ENCODE data around the gene GCLC. TPM values are rescaled to one million over a fixed set of nuclear protein-coding genes. Genes with fewer than 3 reads are reported as not detected.
"Not testable (repeated sequence)": the region's sequence is repeated elsewhere in the genome, so short reads cannot be mapped to it uniquely, and the experiment has no call there.

The GCLC gene
- total and polyA plus RNA-seq, 5 donors from 2014 or later: 8.0 to 19.9 (median 9.6) TPM

DNA sequence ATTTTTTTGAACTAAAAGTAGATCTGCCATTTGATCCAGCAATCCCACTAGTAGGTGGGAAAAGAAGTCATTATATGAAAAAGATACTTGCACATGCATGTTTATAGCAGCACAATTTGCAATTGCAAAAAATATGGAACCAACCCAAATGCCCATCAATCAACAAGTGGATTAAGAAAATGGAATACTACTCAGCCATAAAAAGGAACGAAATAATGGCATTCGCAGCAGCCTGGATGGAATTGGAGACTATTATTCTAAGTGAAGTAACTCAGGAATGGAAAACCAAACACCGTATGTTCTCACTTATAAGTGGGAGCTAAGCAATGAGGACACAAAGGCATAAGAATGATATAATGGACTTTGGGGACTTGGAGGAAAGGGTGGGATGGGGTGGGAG lies 27.5 kb upstream of the GCLC start:
- H3K27ac ChIP-seq (ENCODE audit: insufficient read depth, low read length, poor library complexity, severe bottlenecking); H3K36me3 ChIP-seq (ENCODE audit: control insufficient read depth, insufficient read depth, low read length); H3K9me3 ChIP-seq (ENCODE audit: control insufficient read depth in 2 of 2, low read length in 2 of 2); DNase-seq; H3K4me3 ChIP-seq (ENCODE audit: low read depth, low read length); ATAC-seq (ENCODE audit: low read depth in 2 of 2); H3K4me1 Mint-ChIP-seq; H3K4me3 Mint-ChIP-seq; H3K27me3 ChIP-seq (ENCODE audit: control insufficient read depth, insufficient read depth, low read length); H3K27ac Mint-ChIP-seq; H3K36me3 Mint-ChIP-seq; H3K9me3 Mint-ChIP-seq; H3K4me1 ChIP-seq (ENCODE audit: control insufficient read depth, insufficient read depth, low read length, poor library complexity, severe bottlenecking); H3K27me3 Mint-ChIP-seq: not testable (repeated sequence)

DNA sequence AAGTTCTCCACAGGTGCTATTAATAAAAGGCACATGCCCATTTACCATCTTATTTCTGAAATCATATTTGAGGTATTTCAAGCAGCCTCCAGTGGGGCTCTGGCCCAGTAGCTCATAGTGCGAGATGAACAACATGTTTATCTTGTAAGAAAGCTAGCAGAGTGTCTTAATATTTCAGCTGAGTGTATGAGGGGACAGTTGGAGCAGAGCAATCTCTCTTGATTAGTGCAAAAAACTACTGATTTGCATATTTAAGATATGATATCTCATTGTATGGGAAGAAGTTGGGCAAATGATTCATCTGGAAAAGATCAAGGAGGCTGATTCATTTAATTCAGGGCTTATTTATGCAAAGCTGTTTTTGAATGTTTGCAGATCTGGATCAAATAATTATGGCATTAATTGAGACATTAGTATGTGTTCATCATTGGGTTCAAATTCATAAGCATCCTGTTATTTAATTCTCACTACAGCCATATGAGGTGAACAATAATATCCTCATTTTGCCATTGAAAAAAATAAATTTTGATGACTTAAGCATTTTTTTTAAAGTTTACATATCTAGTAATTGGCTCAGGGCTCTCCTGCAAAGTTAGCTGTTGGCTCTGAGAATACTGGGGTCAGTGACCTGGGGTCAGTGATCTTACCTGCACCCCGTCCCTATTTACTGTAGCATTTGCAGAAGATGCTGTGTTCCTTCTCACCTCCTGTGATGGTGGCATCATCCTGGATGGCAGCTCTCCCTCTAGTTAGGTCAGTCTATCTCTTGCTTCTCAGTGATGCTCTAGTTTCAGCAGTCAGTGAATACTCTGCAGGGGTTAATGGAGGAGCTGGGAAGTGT lies 24.1 kb upstream of the GCLC start:
- H3K9me3 ChIP-seq (ENCODE audit: control insufficient read depth in 2 of 2, low read length in 2 of 2): no peaks in the 10 kb centered on the region
- H3K36me3 ChIP-seq (ENCODE audit: control insufficient read depth, insufficient read depth, low read length): no peaks in the 10 kb centered on the region
- H3K36me3 Mint-ChIP-seq: no peaks in the 10 kb centered on the region
- no peak overlapping the region for H3K27ac ChIP-seq (ENCODE audit: insufficient read depth, low read length, poor library complexity, severe bottlenecking)
- no peak for DNase-seq
- peaks cover 6% of the 10 kb centered on the region for H3K27me3 ChIP-seq (ENCODE audit: control insufficient read depth, insufficient read depth, low read length)
- H3K4me1 ChIP-seq (ENCODE audit: control insufficient read depth, insufficient read depth, low read length, poor library complexity, severe bottlenecking): no peaks in the 10 kb centered on the region
- H3K27me3 Mint-ChIP-seq: peaks cover 30% of the 10 kb centered on the region
- ATAC-seq (ENCODE audit: low read depth in 2 of 2): no peak
- H3K27ac Mint-ChIP-seq: no peak overlapping the region
- no peaks in the 10 kb centered on the region for H3K4me1 Mint-ChIP-seq
- H3K4me3 ChIP-seq (ENCODE audit: low read depth, low read length): no peak overlapping the region
- no peaks in the 10 kb centered on the region for H3K9me3 Mint-ChIP-seq
- no peak overlapping the region for H3K4me3 Mint-ChIP-seq

DNA sequence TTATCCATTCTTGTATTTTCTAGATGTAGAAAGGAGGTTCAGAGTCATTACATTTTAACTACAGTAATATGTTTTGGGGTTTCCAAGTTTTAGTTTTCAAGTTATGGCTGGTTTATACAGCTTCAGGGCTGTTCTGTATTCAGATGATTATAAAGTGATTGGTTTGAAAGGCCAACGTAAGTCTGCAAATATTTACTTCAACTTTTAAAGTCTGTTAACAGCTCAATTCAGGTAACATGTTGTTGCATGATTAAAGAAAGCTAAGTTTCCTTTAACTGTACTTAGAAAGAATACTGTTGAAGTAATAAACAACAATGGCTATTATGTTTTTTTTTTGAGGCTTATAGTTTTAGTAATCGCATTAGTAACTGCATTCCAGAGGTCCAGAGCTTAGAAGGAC lies 22.8 kb upstream of the GCLC start:
- H3K4me3 Mint-ChIP-seq: no peak overlapping the region
- Histone ChIP-seq H3K4me3 (ENCODE audit: low read depth, low read length) (no peak overlapping the region), H3K4me1 (ENCODE audit: control insufficient read depth, insufficient read depth, low read length, poor library complexity, severe bottlenecking) (no peaks in the 10 kb centered on the region), H3K27me3 (ENCODE audit: control insufficient read depth, insufficient read depth, low read length) (peaks cover 9% of the 10 kb centered on the region), H3K9me3 (ENCODE audit: control insufficient read depth in 2 of 2, low read length in 2 of 2) (no peaks in the 10 kb centered on the region), H3K27ac (ENCODE audit: insufficient read depth, low read length, poor library complexity, severe bottlenecking) (no peak overlapping the region), H3K36me3 (ENCODE audit: control insufficient read depth, insufficient read depth, low read length) (no peaks in the 10 kb centered on the region)
- H3K27ac Mint-ChIP-seq: no peak overlapping the region
- peaks cover 41% of the 10 kb centered on the region for H3K27me3 Mint-ChIP-seq
- H3K36me3 Mint-ChIP-seq: no peaks in the 10 kb centered on the region
- no peaks in the 10 kb centered on the region for H3K4me1 Mint-ChIP-seq
- DNase-seq (no peak), ATAC-seq (ENCODE audit: low read depth in 2 of 2) (no peak)
- no peaks in the 10 kb centered on the region for H3K9me3 Mint-ChIP-seq

DNA sequence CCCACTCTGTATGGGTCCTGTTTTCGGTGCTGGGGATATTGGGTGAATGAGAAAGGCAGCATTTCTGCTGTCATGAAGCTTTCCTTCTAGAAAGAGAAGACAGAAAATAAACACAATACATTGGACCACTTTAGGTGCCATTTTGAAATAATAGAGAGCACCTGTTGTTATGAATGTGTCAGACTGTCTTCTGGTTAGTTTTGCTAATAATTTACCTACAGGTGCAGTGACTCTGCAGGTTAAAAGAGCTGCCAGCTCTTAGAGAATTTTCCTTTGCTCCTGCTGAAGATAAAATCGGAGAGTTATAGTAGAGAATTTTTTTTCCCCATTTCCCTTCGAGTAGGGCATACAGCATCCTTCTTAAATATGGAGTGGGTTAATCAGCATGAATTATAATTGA lies 21.9 kb upstream of the GCLC start:
- peaks cover 12% of the 10 kb centered on the region for H3K27me3 ChIP-seq (ENCODE audit: control insufficient read depth, insufficient read depth, low read length)
- ATAC-seq (ENCODE audit: low read depth in 2 of 2): no peak
- Mint-ChIP-seq H3K27ac (no peak overlapping the region), H3K4me3 (no peak overlapping the region), H3K4me1 (no peaks in the 10 kb centered on the region), H3K27me3 (peaks cover 51% of the 10 kb centered on the region), H3K36me3 (no peaks in the 10 kb centered on the region), H3K9me3 (no peaks in the 10 kb centered on the region)
- H3K4me3 ChIP-seq (ENCODE audit: low read depth, low read length): no peak overlapping the region
- no peaks in the 10 kb centered on the region for H3K9me3 ChIP-seq (ENCODE audit: control insufficient read depth in 2 of 2, low read length in 2 of 2)
- no peak for DNase-seq
- no peaks in the 10 kb centered on the region for H3K36me3 ChIP-seq (ENCODE audit: control insufficient read depth, insufficient read depth, low read length)
- no peaks in the 10 kb centered on the region for H3K4me1 ChIP-seq (ENCODE audit: control insufficient read depth, insufficient read depth, low read length, poor library complexity, severe bottlenecking)
- H3K27ac ChIP-seq (ENCODE audit: insufficient read depth, low read length, poor library complexity, severe bottlenecking): no peak overlapping the region

DNA sequence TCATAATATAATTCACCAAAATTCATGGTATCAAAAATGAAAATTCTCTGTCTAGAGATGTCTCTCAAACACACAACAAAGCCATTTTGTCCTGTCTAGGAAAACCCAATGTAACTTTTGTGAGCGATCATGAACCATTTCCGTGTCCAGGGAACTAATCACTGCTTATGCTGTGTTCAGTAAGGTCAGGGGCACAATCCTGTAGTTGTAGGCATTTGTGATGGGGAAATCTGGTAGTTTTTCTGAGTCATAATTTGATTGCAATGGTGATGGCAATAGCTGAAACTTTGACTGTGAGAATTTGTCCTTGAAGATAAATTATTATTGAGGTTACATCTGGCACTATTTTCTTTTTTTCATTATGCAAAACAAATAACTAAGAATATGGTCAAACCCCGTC lies 21.0 kb upstream of the GCLC start:
- no peak overlapping the region for H3K4me3 Mint-ChIP-seq
- Histone ChIP-seq H3K27me3 (ENCODE audit: control insufficient read depth, insufficient read depth, low read length) (peaks cover 16% of the 10 kb centered on the region), H3K27ac (ENCODE audit: insufficient read depth, low read length, poor library complexity, severe bottlenecking) (no peak overlapping the region), H3K36me3 (ENCODE audit: control insufficient read depth, insufficient read depth, low read length) (no peaks in the 10 kb centered on the region), H3K4me1 (ENCODE audit: control insufficient read depth, insufficient read depth, low read length, poor library complexity, severe bottlenecking) (no peaks in the 10 kb centered on the region), H3K9me3 (ENCODE audit: control insufficient read depth in 2 of 2, low read length in 2 of 2) (no peaks in the 10 kb centered on the region), H3K4me3 (ENCODE audit: low read depth, low read length) (no peak overlapping the region)
- H3K4me1 Mint-ChIP-seq: no peaks in the 10 kb centered on the region
- peaks cover 55% of the 10 kb centered on the region for H3K27me3 Mint-ChIP-seq
- no peaks in the 10 kb centered on the region for H3K9me3 Mint-ChIP-seq
- no peak for DNase-seq
- H3K27ac Mint-ChIP-seq: no peak overlapping the region
- H3K36me3 Mint-ChIP-seq: no peaks in the 10 kb centered on the region
- no peak for ATAC-seq (ENCODE audit: low read depth in 2 of 2)

DNA sequence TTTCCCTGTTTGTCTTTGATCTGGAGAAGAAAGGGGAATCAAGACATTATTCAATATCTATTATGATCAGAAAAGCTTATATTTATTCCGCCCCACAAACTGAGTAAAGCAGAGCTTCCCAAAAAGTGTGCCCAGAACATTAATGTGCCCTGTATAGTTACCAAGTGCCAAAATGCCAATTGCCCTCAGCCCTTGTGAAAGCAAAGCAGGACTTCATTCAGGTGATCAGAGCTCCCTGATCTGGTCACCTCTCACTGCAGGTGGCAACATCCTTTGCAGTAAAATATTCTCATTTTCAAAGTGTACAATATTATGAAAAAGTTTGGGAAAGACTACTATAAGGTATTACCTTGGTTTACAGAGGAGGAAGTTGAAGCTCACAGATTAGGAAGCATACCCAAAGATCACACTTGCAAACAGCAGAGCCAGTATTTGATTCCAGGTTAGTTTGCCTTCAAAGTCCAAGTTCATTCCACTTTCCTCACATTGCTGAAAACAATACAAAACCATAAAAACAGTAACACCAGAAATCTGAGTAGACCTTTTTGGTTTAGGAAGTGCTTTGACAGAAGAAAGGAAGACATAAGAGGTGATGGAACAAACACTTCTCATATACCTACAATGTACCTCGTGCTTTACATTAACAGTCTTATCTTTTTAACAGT lies 19.6 kb upstream of the GCLC start:
- H3K9me3 ChIP-seq (ENCODE audit: control insufficient read depth in 2 of 2, low read length in 2 of 2): peaks cover 0 to 5% of the 10 kb centered on the region in 2 experiments
- H3K27me3 Mint-ChIP-seq: peaks cover 51% of the 10 kb centered on the region
- peaks cover 14% of the 10 kb centered on the region for H3K27me3 ChIP-seq (ENCODE audit: control insufficient read depth, insufficient read depth, low read length)
- no peak overlapping the region for H3K4me3 Mint-ChIP-seq
- no peaks in the 10 kb centered on the region for H3K4me1 ChIP-seq (ENCODE audit: control insufficient read depth, insufficient read depth, low read length, poor library complexity, severe bottlenecking)
- no peak for DNase-seq
- no peak overlapping the region for H3K27ac Mint-ChIP-seq
- H3K4me1 Mint-ChIP-seq: no peaks in the 10 kb centered on the region
- no peak for ATAC-seq (ENCODE audit: low read depth in 2 of 2)
- H3K27ac ChIP-seq (ENCODE audit: insufficient read depth, low read length, poor library complexity, severe bottlenecking): no peak overlapping the region
- no peaks in the 10 kb centered on the region for H3K36me3 ChIP-seq (ENCODE audit: control insufficient read depth, insufficient read depth, low read length)
- peaks cover 0 to 4% (median 0%) of the 10 kb centered on the region in 7 donors for H3K9me3 Mint-ChIP-seq
- no peaks in the 10 kb centered on the region for H3K36me3 Mint-ChIP-seq
- no peak overlapping the region for H3K4me3 ChIP-seq (ENCODE audit: low read depth, low read length)

DNA sequence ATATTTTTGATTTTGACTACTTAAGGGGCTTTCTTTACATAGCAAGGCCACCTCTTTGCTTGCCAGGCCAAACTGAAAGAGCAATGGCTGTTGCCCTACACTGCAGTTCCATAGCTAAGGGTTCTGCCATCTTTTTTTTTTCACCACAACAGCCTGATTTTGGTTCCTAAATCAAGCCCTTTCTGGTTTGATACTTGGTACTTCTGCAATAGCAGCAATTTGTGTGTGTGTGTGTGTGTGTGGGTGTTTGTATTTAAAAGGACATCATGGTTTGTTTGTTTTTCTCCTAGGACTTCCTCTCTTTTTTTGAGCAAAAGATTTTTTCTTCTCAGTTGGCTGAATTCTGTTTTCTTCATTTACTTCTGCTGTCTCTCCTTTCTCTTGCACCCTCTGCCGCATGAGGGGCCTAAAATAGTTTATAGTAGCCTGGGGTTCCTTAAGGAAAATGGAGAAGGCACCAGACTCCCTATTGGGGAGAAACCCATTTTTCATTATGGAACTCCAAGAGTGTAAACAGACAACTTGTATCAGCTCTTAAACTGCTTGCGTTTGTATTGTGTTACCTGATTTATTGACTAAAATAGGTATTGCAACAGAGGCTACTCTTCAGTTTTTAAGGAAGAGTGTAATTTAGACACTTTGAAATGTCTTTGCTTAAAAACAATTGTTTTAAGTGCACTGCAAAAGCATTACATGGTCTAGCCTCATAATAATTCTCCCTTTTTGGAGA lies 12.2 kb upstream of the GCLC start:
- no peak for DNase-seq
- no peaks in the 10 kb centered on the region for H3K36me3 Mint-ChIP-seq

More for the DNA sequence above, 12.2 kb upstream of the GCLC start:
- Histone ChIP-seq H3K4me3 (ENCODE audit: low read depth, low read length) (no peak overlapping the region), H3K4me1 (ENCODE audit: control insufficient read depth, insufficient read depth, low read length, poor library complexity, severe bottlenecking) (no peaks in the 10 kb centered on the region), H3K27ac (ENCODE audit: insufficient read depth, low read length, poor library complexity, severe bottlenecking) (no peak overlapping the region), H3K36me3 (ENCODE audit: control insufficient read depth, insufficient read depth, low read length) (no peaks in the 10 kb centered on the region), H3K27me3 (ENCODE audit: control insufficient read depth, insufficient read depth, low read length) (peaks cover 9% of the 10 kb centered on the region), H3K9me3 (ENCODE audit: control insufficient read depth in 2 of 2, low read length in 2 of 2) (peaks cover 2 to 12% of the 10 kb centered on the region in 2 experiments)
- H3K4me3 Mint-ChIP-seq: no peak overlapping the region
- peaks cover 0 to 7% (median 4%) of the 10 kb centered on the region in 7 donors for H3K9me3 Mint-ChIP-seq
- no peak for ATAC-seq (ENCODE audit: low read depth in 2 of 2)
- H3K4me1 Mint-ChIP-seq: no peaks in the 10 kb centered on the region
- peaks cover 32% of the 10 kb centered on the region for H3K27me3 Mint-ChIP-seq
- no peak overlapping the region for H3K27ac Mint-ChIP-seq
